ENCODE data around the gene IFNK. TPM values are rescaled to one million over a fixed set of nuclear protein-coding genes. Genes with fewer than 3 reads are reported as not detected.

IFNK gene
- total and polyA plus RNA-seq, 2 experiments from 2014 or later: not detected

GRCh38 chr9:27483576-27483975 lies 40.5 kb upstream of the IFNK start:
- DNase-seq (ENCODE audit: low spot score): no peak
- H3K4me2 ChIP-seq: no peak overlapping the region
- H3K4me3 ChIP-seq: no peak overlapping the region
- no peaks in the 10 kb centered on the region for H4K20me1 ChIP-seq (ENCODE audit: insufficient read depth, poor library complexity, severe bottlenecking)
- no peaks in the 10 kb centered on the region for H3K9me2 ChIP-seq (replicated peaks; ENCODE audit: insufficient read depth)
- H3K36me3 ChIP-seq (replicated peaks; ENCODE audit: insufficient read depth, low read depth): no peaks in the 10 kb centered on the region
- TF ChIP-seq EZH2 (IDR thresholded peaks at IDR 0.05; ENCODE audit: borderline replicate concordance): no peak
- no peak for TF ChIP-seq CTCF (IDR thresholded peaks at IDR 0.05; ENCODE audit: poor library complexity)
- no peak for TF ChIP-seq EZH2phosphoT487 (IDR thresholded peaks at IDR 0.05; ENCODE audit: low read depth, severe bottlenecking, unreplicated experiment)
- no peak overlapping the region for H2AFZ ChIP-seq
- no peaks in the 10 kb centered on the region for H3K27me3 ChIP-seq
- no peaks in the 10 kb centered on the region for H3K9me3 ChIP-seq (ENCODE audit: low read depth)
- no peak overlapping the region for H3K27ac ChIP-seq
- 98% methylated on average over 6 of the region's 6 CpGs for WGBS (ENCODE audit: low lambda C conversion rate, missing lambda C conversion rate)
- H3K4me1 ChIP-seq (ENCODE audit: insufficient read depth): peaks cover 21% of the 10 kb centered on the region
- H3K79me2 ChIP-seq: peaks cover 30% of the 10 kb centered on the region

GRCh38 chr9:27485158-27485557 lies 38.9 kb upstream of the IFNK start:
- no peak overlapping the region for H3K27ac ChIP-seq

GRCh38 chr9:27487128-27487640 lies 36.9 kb upstream of the IFNK start:
- peak overlapping the region; percentile 60 for H3K4me2 ChIP-seq
- H3K27me3 ChIP-seq: no peaks in the 10 kb centered on the region
- H3K36me3 ChIP-seq (replicated peaks; ENCODE audit: insufficient read depth, low read depth): no peaks in the 10 kb centered on the region
- no peaks in the 10 kb centered on the region for H4K20me1 ChIP-seq (ENCODE audit: insufficient read depth, poor library complexity, severe bottlenecking)
- no peak overlapping the region for H3K4me3 ChIP-seq
- H2AFZ ChIP-seq: no peak overlapping the region
- H3K27ac ChIP-seq: peak overlapping the region; percentile 78
- peak; percentile 37 for DNase-seq (ENCODE audit: low spot score)
- no peaks in the 10 kb centered on the region for H3K9me3 ChIP-seq (ENCODE audit: low read depth)
- H3K79me2 ChIP-seq: peaks cover 40% of the 10 kb centered on the region
- 30% methylated on average over 5 of the region's 5 CpGs for WGBS (ENCODE audit: low lambda C conversion rate, missing lambda C conversion rate)
- no peak for TF ChIP-seq EZH2 (IDR thresholded peaks at IDR 0.05; ENCODE audit: borderline replicate concordance)
- TF ChIP-seq CTCF (IDR thresholded peaks at IDR 0.05; ENCODE audit: poor library complexity): no peak
- no peak for TF ChIP-seq EZH2phosphoT487 (IDR thresholded peaks at IDR 0.05; ENCODE audit: low read depth, severe bottlenecking, unreplicated experiment)
- H3K4me1 ChIP-seq (ENCODE audit: insufficient read depth): peaks cover 21% of the 10 kb centered on the region
- no peaks in the 10 kb centered on the region for H3K9me2 ChIP-seq (replicated peaks; ENCODE audit: insufficient read depth)

More at GRCh38 chr9:27485158-27485557, 38.9 kb upstream of the IFNK start:
- H3K4me1 ChIP-seq (ENCODE audit: insufficient read depth): peaks cover 21% of the 10 kb centered on the region
- H3K4me2 ChIP-seq: no peak overlapping the region
- WGBS (ENCODE audit: low lambda C conversion rate, missing lambda C conversion rate): 100% methylated on average over 1 of the region's 1 CpG
- TF ChIP-seq EZH2 (IDR thresholded peaks at IDR 0.05; ENCODE audit: borderline replicate concordance): no peak
- TF ChIP-seq CTCF (IDR thresholded peaks at IDR 0.05; ENCODE audit: poor library complexity): no peak
- TF ChIP-seq EZH2phosphoT487 (IDR thresholded peaks at IDR 0.05; ENCODE audit: low read depth, severe bottlenecking, unreplicated experiment): no peak
- no peak overlapping the region for H2AFZ ChIP-seq
- no peaks in the 10 kb centered on the region for H4K20me1 ChIP-seq (ENCODE audit: insufficient read depth, poor library complexity, severe bottlenecking)
- no peaks in the 10 kb centered on the region for H3K36me3 ChIP-seq (replicated peaks; ENCODE audit: insufficient read depth, low read depth)
- H3K9me2 ChIP-seq (replicated peaks; ENCODE audit: insufficient read depth): no peaks in the 10 kb centered on the region
- H3K9me3 ChIP-seq (ENCODE audit: low read depth): no peaks in the 10 kb centered on the region
- no peaks in the 10 kb centered on the region for H3K27me3 ChIP-seq
- peaks cover 37% of the 10 kb centered on the region for H3K79me2 ChIP-seq
- no peak for DNase-seq (ENCODE audit: low spot score)
- H3K4me3 ChIP-seq: no peak overlapping the region

Measured in hepatocyte (in vitro differentiated cells).